GM06990 (cell line): ENCODE data around the gene TRERF1.
A peak's percentile ranks its signal among the peaks of the same experiment; 100 is the strongest.

Source experiments
- DNase-seq: peaks from one replicate; pipeline ENCODE4 v3.0.0-alpha.2; 2011; ENCODE audit not compliant: insufficient read length; ENCODE audit errors: extremely low read depth
- H3K27me3 ChIP-seq: replicated peaks from 2 replicates; pipeline ENCODE4 v1.6.0; 2011; ENCODE audit warnings: low read length; ENCODE audit not compliant: control insufficient read depth, insufficient read depth
- H3K36me3 ChIP-seq: 2 replicates; pipeline ENCODE4 v1.5.1; 2011; ENCODE audit warnings: low read length; ENCODE audit not compliant: control insufficient read depth, insufficient read depth
- H3K4me3 ChIP-seq: replicated peaks from 2 replicates; pipeline ENCODE4 v1.5.1; 2011; ENCODE audit warnings: low read depth, mild to moderate bottlenecking, control low read depth, low read length
- TF ChIP-seq, protein P1 (sequence below): IDR thresholded peaks from 2 replicates; pipeline ENCODE4 v1.5.1; 2011; ENCODE audit warnings: low read length, control low read depth, mild to moderate bottlenecking, inconsistent platforms; ENCODE audit not compliant: insufficient read depth, poor library complexity, severe bottlenecking

The TRERF1 gene

GRCh38 chr6:42232035-42232434 lies 219.7 kb downstream of the TRERF1 start:
- H3K36me3 ChIP-seq = no peaks in the 10 kb centered on the region; the same call in 1 of the 2 replicates
- no peak for DNase-seq
- H3K4me3 ChIP-seq = no peak overlapping the region
- TF ChIP-seq, protein P1, sequence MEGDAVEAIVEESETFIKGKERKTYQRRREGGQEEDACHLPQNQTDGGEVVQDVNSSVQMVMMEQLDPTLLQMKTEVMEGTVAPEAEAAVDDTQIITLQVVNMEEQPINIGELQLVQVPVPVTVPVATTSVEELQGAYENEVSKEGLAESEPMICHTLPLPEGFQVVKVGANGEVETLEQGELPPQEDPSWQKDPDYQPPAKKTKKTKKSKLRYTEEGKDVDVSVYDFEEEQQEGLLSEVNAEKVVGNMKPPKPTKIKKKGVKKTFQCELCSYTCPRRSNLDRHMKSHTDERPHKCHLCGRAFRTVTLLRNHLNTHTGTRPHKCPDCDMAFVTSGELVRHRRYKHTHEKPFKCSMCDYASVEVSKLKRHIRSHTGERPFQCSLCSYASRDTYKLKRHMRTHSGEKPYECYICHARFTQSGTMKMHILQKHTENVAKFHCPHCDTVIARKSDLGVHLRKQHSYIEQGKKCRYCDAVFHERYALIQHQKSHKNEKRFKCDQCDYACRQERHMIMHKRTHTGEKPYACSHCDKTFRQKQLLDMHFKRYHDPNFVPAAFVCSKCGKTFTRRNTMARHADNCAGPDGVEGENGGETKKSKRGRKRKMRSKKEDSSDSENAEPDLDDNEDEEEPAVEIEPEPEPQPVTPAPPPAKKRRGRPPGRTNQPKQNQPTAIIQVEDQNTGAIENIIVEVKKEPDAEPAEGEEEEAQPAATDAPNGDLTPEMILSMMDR = no peak
- H3K27me3 ChIP-seq = no peaks in the 10 kb centered on the region

DNA sequence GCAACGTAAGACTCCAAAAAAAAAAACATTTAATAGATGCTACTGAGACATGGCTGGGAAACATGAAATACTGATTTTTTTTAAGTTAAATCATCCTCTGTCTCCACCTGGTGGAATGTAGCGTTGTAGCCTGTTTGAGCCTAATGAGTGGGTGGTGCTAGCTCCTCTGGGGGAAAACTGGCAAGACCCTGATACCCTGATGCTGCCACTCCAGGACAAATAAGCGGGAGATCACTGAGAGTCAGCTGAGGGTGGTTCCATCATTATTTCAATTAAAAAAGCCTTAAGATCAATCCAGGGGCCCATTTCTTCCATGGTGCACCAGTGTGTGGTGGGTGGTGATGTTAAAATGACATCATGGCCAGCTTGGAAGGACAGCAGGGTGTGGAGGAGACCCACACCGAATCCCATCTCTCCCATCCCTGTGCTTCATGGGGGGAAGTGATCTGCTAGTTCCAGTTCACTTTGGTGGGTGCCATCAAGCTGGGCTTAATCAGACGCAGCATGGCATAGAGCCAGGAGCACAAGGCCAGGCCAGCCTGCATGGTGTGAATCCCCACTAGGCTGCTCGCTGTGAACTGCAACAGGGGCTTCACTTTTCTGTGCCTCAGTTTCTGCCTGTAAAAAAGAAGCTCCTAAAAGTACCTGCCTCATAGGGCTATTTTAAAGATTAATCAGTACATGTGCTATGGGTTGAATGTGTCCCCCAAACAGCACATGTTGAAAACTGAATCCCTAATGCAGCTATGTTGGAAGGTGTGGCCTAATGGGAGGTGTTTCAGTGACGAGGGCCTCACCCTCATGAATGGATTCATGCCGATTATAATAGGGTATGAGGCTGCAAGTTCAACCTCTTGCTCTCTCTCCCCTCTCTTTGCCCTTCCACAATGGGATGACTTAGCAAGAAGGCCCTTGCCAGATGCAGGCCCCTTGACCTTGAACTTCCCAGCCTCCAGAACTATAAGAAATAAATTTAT lies 221.1 kb downstream of the TRERF1 start:
- TF ChIP-seq, protein P1 = peak; percentile 47
- H3K4me3 ChIP-seq = no peak overlapping the region
- H3K36me3 ChIP-seq = no peaks in the 10 kb centered on the region; the same call in 1 of the 2 replicates
- no peaks in the 10 kb centered on the region for H3K27me3 ChIP-seq
- no peak for DNase-seq

DNA sequence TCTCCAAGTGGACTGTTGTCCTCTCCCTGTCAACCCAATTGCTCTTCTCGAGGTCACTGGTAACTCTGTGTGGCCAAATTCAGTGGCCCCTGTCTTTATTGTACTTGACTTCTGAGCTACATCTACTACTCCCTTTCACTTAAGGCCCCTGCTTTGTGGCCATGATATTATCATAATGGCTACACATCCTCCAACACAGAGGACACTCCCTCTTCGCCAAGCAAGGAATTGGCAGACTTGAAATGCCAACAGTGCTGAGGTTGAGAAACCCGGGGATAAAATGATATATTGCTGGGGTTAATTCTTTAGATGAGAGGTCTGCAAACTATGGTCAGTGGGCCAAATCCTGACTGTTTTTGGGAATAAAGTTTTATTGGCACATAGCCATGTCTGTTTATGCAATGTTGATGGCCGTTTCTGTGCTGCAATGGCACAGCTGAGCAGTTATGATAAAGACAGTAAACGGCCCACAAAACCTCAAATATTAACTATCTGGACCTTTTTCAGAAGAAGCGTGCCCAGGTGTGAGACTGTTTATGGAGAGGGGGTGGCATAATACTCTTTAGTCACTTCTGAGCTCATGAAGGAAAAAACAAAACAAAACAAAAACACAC lies 222.1 kb downstream of the TRERF1 start:
- DNase-seq = no peak
- Histone ChIP-seq H3K4me3 (no peak overlapping the region), H3K27me3 (no peaks in the 10 kb centered on the region), H3K36me3 (no peaks in the 10 kb centered on the region; the same call in 1 of the 2 replicates)
- TF ChIP-seq, protein P1 = no peak

- DNase-seq = no peak
- Histone ChIP-seq H3K27me3 (no peaks in the 10 kb centered on the region), H3K36me3 (no peaks in the 10 kb centered on the region; the same call in 1 of the 2 replicates), H3K4me3 (no peak overlapping the region)
- TF ChIP-seq, protein P1 = no peak
Observed at GRCh38 chr6:42228305-42228704, 223.4 kb downstream of the TRERF1 start.

DNA sequence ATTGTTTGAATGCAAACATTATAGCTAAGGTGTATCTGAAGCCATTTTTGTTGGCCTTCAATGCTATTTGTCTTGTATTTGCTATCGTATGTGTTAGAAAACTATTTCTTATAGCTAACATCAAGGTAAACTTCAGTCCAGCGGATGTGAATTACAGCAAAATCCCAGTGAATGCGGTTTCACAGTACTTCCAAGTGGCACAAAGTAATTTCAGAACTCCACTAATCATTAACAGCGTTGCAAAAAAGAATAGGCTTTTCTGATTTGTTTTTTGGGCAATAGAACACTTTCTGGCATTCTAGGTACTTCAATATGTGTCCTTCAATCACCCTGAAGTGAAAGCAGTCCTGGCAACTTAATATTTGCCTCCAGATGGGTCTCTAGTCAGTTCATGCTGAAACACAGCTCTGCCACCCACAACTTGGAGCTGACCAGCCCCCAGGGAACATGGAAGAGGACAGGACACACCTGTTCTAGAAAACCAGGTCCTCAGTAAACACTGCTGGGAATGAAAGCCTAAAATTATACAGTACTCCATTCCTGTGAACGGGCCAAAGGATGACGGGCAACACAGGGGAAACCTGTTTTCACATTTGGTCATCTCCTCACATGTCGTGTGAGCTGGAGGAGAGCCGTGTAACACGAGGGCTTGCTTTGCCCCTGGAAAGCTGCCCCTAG lies 224.4 kb downstream of the TRERF1 start:
- TF ChIP-seq, protein P1 = no peak
- H3K4me3 ChIP-seq = no peak overlapping the region
- H3K36me3 ChIP-seq = no peaks in the 10 kb centered on the region; the same call in 1 of the 2 replicates
- no peak for DNase-seq
- H3K27me3 ChIP-seq = no peaks in the 10 kb centered on the region
